ENCODE data around the gene RPLP1.

The RPLP1 gene

GRCh38 chr15:69452692-69453521, at the start of gene RPLP1:
TSS of gene RPLP1 (plus strand) at chr15:69452818. CDS start at chr15:69452949, 131 bp downstream.
- H3F3A ChIP-seq (ENCODE audit: insufficient read depth, low read length) = peaks cover 16% of the 10 kb centered on the region
- no peaks in the 10 kb centered on the region for H3K27me3 ChIP-seq (ENCODE audit: insufficient read depth, low read length)
- no peaks in the 10 kb centered on the region for H3K9me3 ChIP-seq (ENCODE audit: low read length)
- H3K9me2 ChIP-seq (ENCODE audit: low read depth, low read length) = no peaks in the 10 kb centered on the region
- peaks cover 56% of the 10 kb centered on the region for H3K36me3 ChIP-seq (ENCODE audit: insufficient read depth, low read length)
- peak within 1 kb of the TSS; percentile 93 for H3K4me2 ChIP-seq (ENCODE audit: low read length)
- H3K79me2 ChIP-seq (ENCODE audit: insufficient read depth, low read length) = peaks cover 25% of the 10 kb centered on the region
- peak within 1 kb of the TSS; percentile 100 for H3K4me3 ChIP-seq (ENCODE audit: low read depth, low read length, poor library complexity, severe bottlenecking)
- peaks cover 28% of the 10 kb centered on the region for H3K4me1 ChIP-seq (ENCODE audit: insufficient read depth, low read length, severe bottlenecking)
- peak within 1 kb of the TSS; percentile 17; the same call in 1 of the 2 replicates for H2AFZ ChIP-seq (ENCODE audit: low read length)
- H3K27ac ChIP-seq (ENCODE audit: low read depth, low read length, poor library complexity, severe bottlenecking) = peak within 1 kb of the TSS; percentile 77
- TF ChIP-seq CTCF (IDR thresholded peaks at IDR 0.05; ENCODE audit: low read length) (no peak), EZH2 (IDR thresholded peaks at IDR 0.05; ENCODE audit: borderline replicate concordance, low read length) (no peak)
- H3K9ac ChIP-seq (ENCODE audit: low read length) = peak within 1 kb of the TSS; percentile 95
- H4K20me1 ChIP-seq (ENCODE audit: insufficient read depth, low read length) = no peaks in the 10 kb centered on the region

- H3K27ac ChIP-seq (ENCODE audit: low read depth, low read length, poor library complexity, severe bottlenecking) = no peak overlapping the region
- no peak overlapping the region for H3K4me3 ChIP-seq (ENCODE audit: low read depth, low read length, poor library complexity, severe bottlenecking)
- H3F3A ChIP-seq (ENCODE audit: insufficient read depth, low read length) = no peaks in the 10 kb centered on the region
- TF ChIP-seq CTCF (IDR thresholded peaks at IDR 0.05; ENCODE audit: low read length) (no peak), EZH2 (IDR thresholded peaks at IDR 0.05; ENCODE audit: borderline replicate concordance, low read length) (no peak)
- H4K20me1 ChIP-seq (ENCODE audit: insufficient read depth, low read length) = no peaks in the 10 kb centered on the region
- no peaks in the 10 kb centered on the region for H3K79me2 ChIP-seq (ENCODE audit: insufficient read depth, low read length)
- no peak overlapping the region for H2AFZ ChIP-seq (ENCODE audit: low read length)
- H3K27me3 ChIP-seq (ENCODE audit: insufficient read depth, low read length) = no peaks in the 10 kb centered on the region
- H3K4me2 ChIP-seq (ENCODE audit: low read length) = no peak overlapping the region
- no peaks in the 10 kb centered on the region for H3K9me2 ChIP-seq (ENCODE audit: low read depth, low read length)
- H3K36me3 ChIP-seq (ENCODE audit: insufficient read depth, low read length) = no peaks in the 10 kb centered on the region
- H3K4me1 ChIP-seq (ENCODE audit: insufficient read depth, low read length, severe bottlenecking) = no peaks in the 10 kb centered on the region
- H3K9me3 ChIP-seq (ENCODE audit: low read length) = no peaks in the 10 kb centered on the region
- H3K9ac ChIP-seq (ENCODE audit: low read length) = no peak overlapping the region
Measured at GRCh38 chr15:69403594-69403993, 49.0 kb upstream of the RPLP1 start.

DNA sequence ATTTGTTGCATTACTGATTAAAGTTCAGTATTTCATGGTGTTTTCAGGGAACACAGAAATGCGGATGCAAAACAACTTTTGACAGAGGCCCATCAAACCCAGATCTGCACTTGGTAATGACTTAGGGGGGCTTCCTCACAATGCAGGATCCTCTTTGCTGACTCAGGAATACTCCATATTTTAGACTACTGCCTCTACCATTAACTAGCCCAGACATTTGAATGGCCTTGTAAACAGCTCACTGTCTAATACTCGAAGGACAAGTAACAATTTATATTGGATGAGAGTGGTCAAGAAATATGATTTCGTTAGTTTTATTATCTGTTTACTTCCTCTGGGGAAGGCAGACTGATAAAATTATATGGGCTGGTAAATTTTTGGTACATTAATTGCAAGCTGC, 47.5 kb upstream of the RPLP1 start:
- Histone ChIP-seq H3K36me3 (ENCODE audit: insufficient read depth, low read length) (no peaks in the 10 kb centered on the region), H2AFZ (ENCODE audit: low read length) (no peak overlapping the region), H3F3A (ENCODE audit: insufficient read depth, low read length) (no peaks in the 10 kb centered on the region), H3K4me3 (ENCODE audit: low read depth, low read length, poor library complexity, severe bottlenecking) (no peak overlapping the region), H3K27ac (ENCODE audit: low read depth, low read length, poor library complexity, severe bottlenecking) (no peak overlapping the region), H3K79me2 (ENCODE audit: insufficient read depth, low read length) (no peaks in the 10 kb centered on the region), H3K9ac (ENCODE audit: low read length) (no peak overlapping the region), H3K9me3 (ENCODE audit: low read length) (no peaks in the 10 kb centered on the region), H3K27me3 (ENCODE audit: insufficient read depth, low read length) (no peaks in the 10 kb centered on the region), H3K9me2 (ENCODE audit: low read depth, low read length) (no peaks in the 10 kb centered on the region), H3K4me2 (ENCODE audit: low read length) (no peak overlapping the region), H4K20me1 (ENCODE audit: insufficient read depth, low read length) (no peaks in the 10 kb centered on the region), H3K4me1 (ENCODE audit: insufficient read depth, low read length, severe bottlenecking) (no peaks in the 10 kb centered on the region)
- no peak for TF ChIP-seq CTCF (IDR thresholded peaks at IDR 0.05; ENCODE audit: low read length)
- no peak for TF ChIP-seq EZH2 (IDR thresholded peaks at IDR 0.05; ENCODE audit: borderline replicate concordance, low read length)

Measured in OCI-LY1 (cell line).